ENCODE measurements around the gene HADH. TPM values are rescaled to one million over a fixed set of nuclear protein-coding genes. Genes with fewer than 3 reads are reported as not detected.

The HADH gene
- total RNA-seq, 2 donors from 2014 or later: 46.1 to 58.1 TPM

DNA sequence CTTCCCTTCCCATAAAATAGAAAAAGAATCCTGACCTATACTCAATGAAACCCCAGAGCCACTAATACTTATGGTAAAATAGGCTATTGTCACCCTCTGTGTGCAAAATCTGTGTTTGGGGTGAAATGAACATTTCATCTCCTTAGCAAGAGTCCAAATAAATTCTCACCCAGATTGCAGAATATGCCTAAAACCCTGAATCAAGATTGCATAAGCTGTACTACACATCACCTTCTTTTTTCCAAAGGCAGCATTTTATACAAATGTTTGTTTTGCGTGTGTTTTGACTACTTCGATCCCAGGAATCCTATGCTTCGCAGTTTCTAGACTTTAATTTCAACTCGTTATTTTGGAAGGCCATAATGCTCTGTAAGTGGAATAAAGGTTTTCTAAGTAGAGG lies 12.2 kb upstream of the HADH start:
- H3K27ac ChIP-seq: no peak overlapping the region
- ATAC-seq (ENCODE audit: insufficient number of reproducible peaks, low FRiP score, low read depth) (no peak), DNase-seq (ENCODE audit: low spot score) (no peak)
- no peaks in the 10 kb centered on the region for H3K9me3 ChIP-seq
- no peaks in the 10 kb centered on the region for H3K4me1 ChIP-seq (ENCODE audit: control insufficient read depth in 1 of 2, low read depth in 2 of 2)
- no peaks in the 10 kb centered on the region for H3K27me3 ChIP-seq (replicated peaks; ENCODE audit: insufficient read depth)
- TF ChIP-seq, protein P1, sequence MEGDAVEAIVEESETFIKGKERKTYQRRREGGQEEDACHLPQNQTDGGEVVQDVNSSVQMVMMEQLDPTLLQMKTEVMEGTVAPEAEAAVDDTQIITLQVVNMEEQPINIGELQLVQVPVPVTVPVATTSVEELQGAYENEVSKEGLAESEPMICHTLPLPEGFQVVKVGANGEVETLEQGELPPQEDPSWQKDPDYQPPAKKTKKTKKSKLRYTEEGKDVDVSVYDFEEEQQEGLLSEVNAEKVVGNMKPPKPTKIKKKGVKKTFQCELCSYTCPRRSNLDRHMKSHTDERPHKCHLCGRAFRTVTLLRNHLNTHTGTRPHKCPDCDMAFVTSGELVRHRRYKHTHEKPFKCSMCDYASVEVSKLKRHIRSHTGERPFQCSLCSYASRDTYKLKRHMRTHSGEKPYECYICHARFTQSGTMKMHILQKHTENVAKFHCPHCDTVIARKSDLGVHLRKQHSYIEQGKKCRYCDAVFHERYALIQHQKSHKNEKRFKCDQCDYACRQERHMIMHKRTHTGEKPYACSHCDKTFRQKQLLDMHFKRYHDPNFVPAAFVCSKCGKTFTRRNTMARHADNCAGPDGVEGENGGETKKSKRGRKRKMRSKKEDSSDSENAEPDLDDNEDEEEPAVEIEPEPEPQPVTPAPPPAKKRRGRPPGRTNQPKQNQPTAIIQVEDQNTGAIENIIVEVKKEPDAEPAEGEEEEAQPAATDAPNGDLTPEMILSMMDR (IDR thresholded peaks at IDR 0.05): no peak
- H3K4me3 ChIP-seq: no peak overlapping the region
- no peaks in the 10 kb centered on the region for H3K36me3 ChIP-seq

DNA sequence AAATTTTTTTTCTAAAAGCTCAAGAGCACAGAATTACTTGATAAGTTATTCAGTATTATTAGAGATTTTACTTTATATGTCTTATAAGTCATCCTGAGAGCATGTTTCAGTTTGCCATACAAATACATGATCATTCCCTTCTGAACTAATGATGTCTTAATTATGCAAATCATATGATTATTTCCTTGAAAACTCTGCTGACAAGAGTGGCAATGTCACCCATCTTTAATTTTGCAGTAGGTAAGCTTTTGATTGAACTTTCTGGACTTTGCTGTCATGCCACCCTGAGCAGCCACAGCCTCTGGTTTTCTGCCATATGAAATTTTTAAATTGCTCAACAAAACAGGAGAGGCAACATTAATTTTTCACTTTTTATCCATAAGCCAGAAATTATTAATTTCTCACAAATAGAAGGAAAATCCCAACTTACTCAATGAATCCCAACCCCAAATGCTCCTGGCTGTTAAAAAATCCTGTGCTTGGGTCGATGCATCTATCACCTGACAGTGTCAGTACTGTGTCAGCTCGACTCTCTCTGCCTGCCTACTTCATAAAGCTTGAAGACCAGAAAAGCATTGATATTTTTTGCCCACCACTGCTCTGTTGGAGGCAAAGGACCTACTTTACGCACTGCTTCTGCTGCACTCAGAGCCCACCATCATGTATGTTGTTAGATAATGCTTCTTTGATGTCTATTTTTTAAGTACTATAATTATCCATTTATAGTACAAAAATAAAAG lies 11.6 kb upstream of the HADH start:
- H3K27ac ChIP-seq: no peak overlapping the region
- no peak for ATAC-seq (ENCODE audit: insufficient number of reproducible peaks, low FRiP score, low read depth)

DNA sequence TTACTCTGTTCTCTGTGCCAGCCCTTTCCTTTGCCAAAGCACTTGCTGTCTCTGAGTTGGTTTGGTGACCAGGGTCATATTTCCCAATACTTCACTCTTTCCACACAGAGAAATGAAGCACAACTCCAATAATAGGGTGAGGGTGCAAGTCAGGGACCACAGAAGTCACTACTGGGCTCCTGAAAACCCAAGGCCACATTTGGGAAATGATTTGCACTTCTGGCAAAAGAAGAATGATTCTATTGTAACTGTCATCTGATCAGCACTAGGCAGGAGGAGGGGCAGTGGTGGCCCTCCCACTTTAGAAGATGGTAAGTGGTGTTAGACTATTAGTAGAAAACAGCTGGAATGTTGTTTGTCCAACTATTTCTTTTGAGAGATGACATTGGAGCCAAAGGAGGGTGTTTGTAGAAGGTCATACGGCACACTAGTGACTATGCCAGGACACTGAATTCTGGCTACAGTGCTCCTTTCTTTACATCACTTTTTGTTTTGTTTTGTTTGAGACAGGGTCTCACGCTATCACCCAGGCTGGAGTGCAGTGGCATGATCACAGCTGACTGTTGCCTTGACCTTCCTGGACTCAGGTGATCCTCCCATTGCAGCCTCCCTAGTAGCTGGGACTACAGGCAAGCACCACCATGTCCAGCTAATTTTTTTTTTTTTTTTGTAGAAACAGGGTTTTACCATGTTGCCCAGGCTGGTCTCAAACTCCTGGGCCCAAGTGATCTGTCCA lies 10.8 kb upstream of the HADH start:
- no peak for ATAC-seq (ENCODE audit: insufficient number of reproducible peaks, low FRiP score, low read depth)
- H3K27ac ChIP-seq: no peak overlapping the region

More for the DNA sequence above, 11.6 kb upstream of the HADH start:
- Histone ChIP-seq H3K9me3 (no peaks in the 10 kb centered on the region), H3K4me1 (ENCODE audit: control insufficient read depth in 1 of 2, low read depth in 2 of 2) (no peaks in the 10 kb centered on the region), H3K36me3 (no peaks in the 10 kb centered on the region), H3K4me3 (no peak overlapping the region), H3K27me3 (replicated peaks; ENCODE audit: insufficient read depth) (no peaks in the 10 kb centered on the region)
- no peak for DNase-seq (ENCODE audit: low spot score)
- TF ChIP-seq, protein P1 (IDR thresholded peaks at IDR 0.05): no peak

DNA sequence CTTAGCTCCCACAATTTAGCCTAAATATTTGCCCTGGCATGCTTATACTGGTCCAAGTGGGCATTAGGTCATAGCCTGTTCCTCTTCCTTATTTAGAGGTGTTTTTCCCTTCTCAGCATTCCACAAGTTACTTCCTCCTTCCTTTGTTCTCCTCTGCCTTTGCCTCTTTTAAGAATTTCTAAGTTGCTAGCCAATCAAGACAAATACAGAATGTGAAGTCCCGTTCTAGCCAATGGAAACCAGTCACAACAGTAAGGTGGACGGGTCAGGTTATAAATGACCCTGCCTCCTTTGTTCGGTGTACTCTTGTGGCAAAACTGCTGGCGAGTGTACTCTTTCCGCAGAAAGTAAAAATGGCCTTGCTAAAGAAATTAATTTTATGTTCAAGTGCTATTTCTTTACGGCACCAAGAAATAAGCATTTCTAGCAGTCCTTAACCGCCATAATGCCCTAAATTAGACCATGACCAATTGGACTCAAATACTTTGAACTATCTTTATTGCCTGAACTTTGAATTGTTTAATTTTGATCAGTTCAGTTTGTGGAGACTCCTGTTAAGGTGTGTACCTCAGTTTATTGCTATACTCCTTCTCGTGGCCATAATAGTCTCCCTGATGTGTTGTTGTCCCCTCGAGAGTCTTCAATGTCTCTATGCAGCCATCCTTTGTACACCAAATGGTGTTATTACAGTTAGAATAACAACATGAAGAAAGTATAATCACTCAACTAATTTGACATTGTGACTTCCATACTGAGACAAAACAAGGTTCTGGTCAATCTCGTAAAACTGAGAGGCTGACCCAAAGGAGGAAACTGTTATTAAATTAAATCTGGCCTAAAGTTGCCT lies 1.6 kb upstream of the HADH start:
- Histone ChIP-seq H3K4me3 (peak overlapping the region; percentile 93), H3K27ac (peak overlapping the region; percentile 90 to 97), H3K9me3 (no peaks in the 10 kb centered on the region), H3K36me3 (no peaks in the 10 kb centered on the region), H3K27me3 (replicated peaks; ENCODE audit: insufficient read depth) (no peaks in the 10 kb centered on the region), H3K4me1 (ENCODE audit: control insufficient read depth in 1 of 2, low read depth in 2 of 2) (peaks cover 22 to 50% of the 10 kb centered on the region in 2 donors)
- ATAC-seq (ENCODE audit: insufficient number of reproducible peaks, low FRiP score, low read depth) (no peak), DNase-seq (ENCODE audit: low spot score) (no peak)
- TF ChIP-seq, protein P1 (IDR thresholded peaks at IDR 0.05): no peak

More for the DNA sequence above, 10.8 kb upstream of the HADH start:
- no peak for DNase-seq (ENCODE audit: low spot score)
- TF ChIP-seq, protein P1 (IDR thresholded peaks at IDR 0.05): no peak
- H3K36me3 ChIP-seq: no peaks in the 10 kb centered on the region
- no peak overlapping the region for H3K4me3 ChIP-seq
- H3K9me3 ChIP-seq: no peaks in the 10 kb centered on the region
- no peaks in the 10 kb centered on the region for H3K4me1 ChIP-seq (ENCODE audit: control insufficient read depth in 1 of 2, low read depth in 2 of 2)
- H3K27me3 ChIP-seq (replicated peaks; ENCODE audit: insufficient read depth): no peaks in the 10 kb centered on the region

DNA sequence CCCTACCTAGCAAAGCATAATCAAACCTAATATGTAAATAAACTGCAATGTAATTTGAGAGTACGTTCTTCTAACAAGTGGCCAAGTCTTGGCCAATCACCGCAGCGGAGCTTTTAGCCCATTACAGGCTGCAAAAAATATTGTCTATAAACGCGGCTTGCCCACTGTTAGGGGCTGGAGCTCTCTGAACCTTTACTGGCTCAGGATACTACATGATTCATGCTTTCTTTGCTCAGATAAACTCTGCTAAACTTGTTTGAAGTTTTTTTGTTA lies 990 bp upstream of the HADH start:
- TF ChIP-seq, protein P1 (IDR thresholded peaks at IDR 0.05): no peak
- H3K4me1 ChIP-seq (ENCODE audit: control insufficient read depth in 1 of 2, low read depth in 2 of 2): peaks cover 24 to 56% of the 10 kb centered on the region in 2 donors
- ATAC-seq (ENCODE audit: insufficient number of reproducible peaks, low FRiP score, low read depth): no peak
- H3K36me3 ChIP-seq: no peaks in the 10 kb centered on the region
- H3K4me3 ChIP-seq: peak overlapping the region; percentile 93
- H3K27me3 ChIP-seq (replicated peaks; ENCODE audit: insufficient read depth): no peaks in the 10 kb centered on the region
- H3K9me3 ChIP-seq: no peaks in the 10 kb centered on the region
- H3K27ac ChIP-seq: peak overlapping the region; percentile 90 to 97
- DNase-seq (ENCODE audit: low spot score): no peak
